Stomach (tissue), 4 donors: Measurements from ENCODE around the gene TRAF3.

ENCODE experiments used
- POLR2A ChIP-seq, 4 donors: fragments of 450-650 bp; IDR thresholded peaks; one replicate each; pipeline ENCODE4 v1.6.1; 2016; ENCODE audit warnings: antibody characterized with exemption in 4 of 4, control low read depth in 2 of 4, mild to moderate bottlenecking in 1 of 4, moderate library complexity in 1 of 4
- POLR2AphosphoS5 ChIP-seq, 3 donors: sonication (generic); formaldehyde crosslinking; IDR thresholded peaks; one replicate each; pipeline ENCODE4 v1.6.1; 2016; ENCODE audit warnings: antibody characterized with exemption in 3 of 3
- TF ChIP-seq, protein P1 (sequence below), 7 experiments: fragments of 450-650 bp in 4 of 7; fragments of 200-600 bp in 3 of 7; sonication (generic) in 3 of 7; IDR thresholded peaks; one replicate each; pipeline ENCODE4 v1.5.1; 2016 to 2019; ENCODE audit warnings: antibody characterized with exemption in 7 of 7, control low read depth in 2 of 7, mild to moderate bottlenecking in 1 of 7

DNA sequence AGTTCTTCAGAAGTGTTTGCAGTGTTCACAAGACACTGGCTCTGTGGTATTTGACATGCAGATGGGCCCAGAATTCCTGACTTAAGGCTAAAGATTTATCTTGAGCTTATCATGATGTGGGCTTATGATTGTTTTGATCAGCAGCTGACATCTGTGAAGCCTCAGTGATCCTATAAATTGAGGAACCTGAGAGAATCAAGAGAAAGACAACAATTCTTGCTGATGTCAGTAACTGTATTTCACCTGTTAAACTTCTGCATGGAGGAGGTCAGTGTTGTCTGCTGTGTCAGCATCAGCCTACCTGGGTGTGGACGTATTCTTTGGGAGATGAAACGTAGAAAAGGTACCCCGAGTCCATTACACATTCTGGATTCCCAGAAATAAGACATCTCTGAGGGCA is 33.3 kb downstream of the TRAF3 start:
- TF ChIP-seq, protein P1, sequence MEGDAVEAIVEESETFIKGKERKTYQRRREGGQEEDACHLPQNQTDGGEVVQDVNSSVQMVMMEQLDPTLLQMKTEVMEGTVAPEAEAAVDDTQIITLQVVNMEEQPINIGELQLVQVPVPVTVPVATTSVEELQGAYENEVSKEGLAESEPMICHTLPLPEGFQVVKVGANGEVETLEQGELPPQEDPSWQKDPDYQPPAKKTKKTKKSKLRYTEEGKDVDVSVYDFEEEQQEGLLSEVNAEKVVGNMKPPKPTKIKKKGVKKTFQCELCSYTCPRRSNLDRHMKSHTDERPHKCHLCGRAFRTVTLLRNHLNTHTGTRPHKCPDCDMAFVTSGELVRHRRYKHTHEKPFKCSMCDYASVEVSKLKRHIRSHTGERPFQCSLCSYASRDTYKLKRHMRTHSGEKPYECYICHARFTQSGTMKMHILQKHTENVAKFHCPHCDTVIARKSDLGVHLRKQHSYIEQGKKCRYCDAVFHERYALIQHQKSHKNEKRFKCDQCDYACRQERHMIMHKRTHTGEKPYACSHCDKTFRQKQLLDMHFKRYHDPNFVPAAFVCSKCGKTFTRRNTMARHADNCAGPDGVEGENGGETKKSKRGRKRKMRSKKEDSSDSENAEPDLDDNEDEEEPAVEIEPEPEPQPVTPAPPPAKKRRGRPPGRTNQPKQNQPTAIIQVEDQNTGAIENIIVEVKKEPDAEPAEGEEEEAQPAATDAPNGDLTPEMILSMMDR (IDR thresholded peaks at IDR 0.05), result no peak
- TF ChIP-seq POLR2AphosphoS5 (IDR thresholded peaks at IDR 0.05), result no peak
- no peak for TF ChIP-seq POLR2A (IDR thresholded peaks at IDR 0.05)
